ENCODE measurements around the gene ELK3.

The ELK3 gene

GRCh38 chr12:96212456-96213375, 18.5 kb downstream of the ELK3 start:
- peak in 1 of 2 experiments; percentile 20 for DNase-seq

- no peak for DNase-seq
Observed at GRCh38 chr12:96213869-96214268, 19.7 kb downstream of the ELK3 start.

GRCh38 chr12:96215919-96216273, 21.7 kb downstream of the ELK3 start:
- DNase-seq, result peak in 1 of 2 experiments; percentile 4

GRCh38 chr12:96218989-96219678, 25.0 kb downstream of the ELK3 start:
- no peak for DNase-seq

GRCh38 chr12:96219700-96220206, 25.6 kb downstream of the ELK3 start:
- DNase-seq, result peak in 1 of 2 experiments; percentile 30

GRCh38 chr12:96220902-96221301, 26.7 kb downstream of the ELK3 start:
- DNase-seq, result peak in 1 of 2 experiments; percentile 11

- DNase-seq, result no peak
Observed at GRCh38 chr12:96221391-96221790, 27.2 kb downstream of the ELK3 start.

- DNase-seq, result peak in 1 of 2 experiments; percentile 14
Observed at GRCh38 chr12:96223411-96224218, 29.4 kb downstream of the ELK3 start.

GRCh38 chr12:96224219-96224615, 30.0 kb downstream of the ELK3 start:
- DNase-seq, result peak in 1 of 2 experiments; percentile 0

GRCh38 chr12:96225044-96225855, 31.1 kb downstream of the ELK3 start:
- DNase-seq, result no peak

- no peak for DNase-seq
Observed at GRCh38 chr12:96225994-96226399, 31.8 kb downstream of the ELK3 start.

GRCh38 chr12:96226401-96226800, 32.2 kb downstream of the ELK3 start:
- DNase-seq, result no peak

- DNase-seq, result no peak
Observed at GRCh38 chr12:96226801-96227348, 32.7 kb downstream of the ELK3 start.

GRCh38 chr12:96227365-96228106, 33.4 kb downstream of the ELK3 start:
- peak in 1 of 2 experiments; percentile 16 for DNase-seq

- DNase-seq, result no peak
Observed at GRCh38 chr12:96228566-96229248, 34.5 kb downstream of the ELK3 start.

- DNase-seq, result no peak
Observed at GRCh38 chr12:96230646-96231045, 36.5 kb downstream of the ELK3 start.

- DNase-seq, result no peak
Observed at GRCh38 chr12:96233168-96233567, 39.0 kb downstream of the ELK3 start.

- no peak for DNase-seq
Observed at GRCh38 chr12:96233939-96234461, 39.8 kb downstream of the ELK3 start.

- no peak for DNase-seq
Observed at GRCh38 chr12:96234591-96235483, 40.7 kb downstream of the ELK3 start.

Data from activated T-cell treated with anti-CD3 and anti-CD28 coated beads, Interleukin-2, amount 50 U/mL, for 48 hours (primary cell).